Panc1 (cell line): ENCODE results near the gene PHF24. TPM values are rescaled to one million over a fixed set of nuclear protein-coding genes. Genes with fewer than 3 reads are reported as not detected.

Source experiments
- ATAC-seq: fragments of 200-7000 bp; cut with Tn5 transposase; 2 replicates; pipeline ENCODE4 v1.9.1; 2020; ENCODE audit warnings: mild to moderate bottlenecking, moderate library complexity
- BruUV-seq: library from RNA; stranded (reverse); fragments of 400-500 nt; replicated peaks from 2 replicates; lab custom pipeline; 2021; lab: Mats Ljungman, UMichigan
- CTCF ChIA-PET: fragments of 300-600 bp; sonication (Branson Sonifier 250); formaldehyde crosslinking; loops from one replicate; lab custom pipeline; 2022; ENCODE audit warnings: antibody characterized with exemption; lab: Charles Lee
- POLR2A ChIA-PET: fragments of 300-600 bp; sonication (Branson Sonifier 250); formaldehyde crosslinking; loops from one replicate; lab custom pipeline; 2022; ENCODE audit warnings: antibody characterized with exemption; lab: Charles Lee
- DNase-seq: peaks from one replicate; pipeline ENCODE4 v3.0.0-alpha.2; 2010; ENCODE audit warnings: low read depth, low spot score
- H3K27ac ChIP-seq: 2 replicates; pipeline ENCODE4 v1.5.1; 2011; ENCODE audit warnings: mild to moderate bottlenecking, low read length, inconsistent platforms
- H3K27me3 ChIP-seq: fragments of 200-500 bp; sonication (Bioruptor generic); 2 replicates; pipeline ENCODE4 v1.6.0; 2014; ENCODE audit warnings: low read length, inconsistent platforms; ENCODE audit not compliant: control insufficient read depth, insufficient read depth
- H3K36me3 ChIP-seq: fragments of 200-500 bp; sonication (Bioruptor generic); 2 replicates; pipeline ENCODE4 v1.5.1; 2014; ENCODE audit warnings: inconsistent platforms, mild to moderate bottlenecking, low read length, moderate library complexity; ENCODE audit not compliant: control insufficient read depth, insufficient read depth
- H3K4me1 ChIP-seq: 2 replicates; pipeline ENCODE4 v1.5.1; 2011; ENCODE audit warnings: inconsistent platforms, mild to moderate bottlenecking, low read length, moderate library complexity; ENCODE audit not compliant: control insufficient read depth, insufficient read depth
- H3K4me3 ChIP-seq, 2 experiments: 2 replicates each; pipeline ENCODE4 v1.5.1; 2011 to 2012; ENCODE audit warnings: low read depth in 2 of 2, low read length in 2 of 2, mild to moderate bottlenecking in 2 of 2, inconsistent platforms in 1 of 2, moderate library complexity in 1 of 2
- H3K9me3 ChIP-seq: fragments of 200-500 bp; sonication (Bioruptor generic); 2 replicates; pipeline ENCODE4 v1.5.1; 2014; ENCODE audit warnings: low read depth, mild to moderate bottlenecking, inconsistent platforms, low read length, moderate library complexity; ENCODE audit not compliant: control insufficient read depth, insufficient read depth
- POLR2AphosphoS5 ChIP-seq: IDR thresholded peaks from 2 replicates; pipeline ENCODE4 v1.6.1; 2012; ENCODE audit warnings: mild to moderate bottlenecking, low read depth, low read length, moderate library complexity
- REST ChIP-seq, 2 experiments: IDR thresholded peaks; 2 replicates each; pipeline ENCODE4 v1.6.1; 2011 to 2012; ENCODE audit warnings: low read depth in 2 of 2, control low read depth in 1 of 2, low read length in 1 of 2, mild to moderate bottlenecking in 1 of 2, moderate library complexity in 1 of 2; ENCODE audit not compliant: insufficient read depth in 1 of 2
- SIN3A ChIP-seq: IDR thresholded peaks from 2 replicates; pipeline ENCODE4 v1.6.1; 2012; ENCODE audit warnings: low read depth, mild to moderate bottlenecking, low read length, moderate library complexity, borderline replicate concordance; ENCODE audit not compliant: insufficient read depth
- TCF7L2 ChIP-seq: IDR thresholded peaks from 2 replicates; pipeline ENCODE4 v1.6.1; 2011; ENCODE audit warnings: mild to moderate bottlenecking, low read depth, low read length, inconsistent platforms
- in situ Hi-C: cut with HindIII; loops from 2 replicates; pipeline ENCODE4 v1.10.0; 2016; ENCODE audit warnings: low sequenced_read_pairs, low pct_unique_long_range_greater_than_20kb
- intact Hi-C: fragments of 100-400 bp; cut with micrococcal nuclease; formaldehyde crosslinking; loops from one replicate; pipeline ENCODE4 v1.10.0; 2022; ENCODE audit not compliant: unreplicated experiment
- total RNA-seq: library from RNA; stranded (reverse); gene quantifications from one replicate; pipeline ENCODE4 v1.2.1, GENCODE V29; 2021; ENCODE audit not compliant: unreplicated experiment
- TF ChIP-seq, protein P1 (sequence below): fragments of 450-650 bp; IDR thresholded peaks from 2 replicates; pipeline ENCODE4 v1.5.1; 2017; ENCODE audit warnings: mild to moderate bottlenecking

PHF24 gene
- total RNA-seq, 1 experiment from 2014 or later = 0.08 TPM

DNA sequence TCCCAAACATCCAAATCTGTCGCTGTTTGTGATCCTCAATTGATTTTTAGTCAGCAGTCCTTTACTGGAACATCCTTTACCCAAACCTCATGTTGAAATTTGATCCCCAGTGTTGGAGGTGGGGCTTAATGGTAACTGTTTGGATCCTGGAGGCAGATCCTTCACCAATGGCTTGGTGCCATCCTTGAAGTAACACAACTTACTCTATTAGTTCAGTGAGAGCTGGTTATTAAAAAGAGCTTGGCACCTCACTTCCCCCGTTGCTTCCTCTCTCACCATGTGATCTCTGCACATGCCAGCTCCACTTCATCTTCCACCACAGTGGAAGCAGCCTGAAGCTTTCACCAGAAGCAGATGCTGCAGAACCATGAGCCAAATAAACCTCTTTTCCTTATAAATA lies 71.8 kb downstream of the PHF24 start:
- TF ChIP-seq, protein P1, sequence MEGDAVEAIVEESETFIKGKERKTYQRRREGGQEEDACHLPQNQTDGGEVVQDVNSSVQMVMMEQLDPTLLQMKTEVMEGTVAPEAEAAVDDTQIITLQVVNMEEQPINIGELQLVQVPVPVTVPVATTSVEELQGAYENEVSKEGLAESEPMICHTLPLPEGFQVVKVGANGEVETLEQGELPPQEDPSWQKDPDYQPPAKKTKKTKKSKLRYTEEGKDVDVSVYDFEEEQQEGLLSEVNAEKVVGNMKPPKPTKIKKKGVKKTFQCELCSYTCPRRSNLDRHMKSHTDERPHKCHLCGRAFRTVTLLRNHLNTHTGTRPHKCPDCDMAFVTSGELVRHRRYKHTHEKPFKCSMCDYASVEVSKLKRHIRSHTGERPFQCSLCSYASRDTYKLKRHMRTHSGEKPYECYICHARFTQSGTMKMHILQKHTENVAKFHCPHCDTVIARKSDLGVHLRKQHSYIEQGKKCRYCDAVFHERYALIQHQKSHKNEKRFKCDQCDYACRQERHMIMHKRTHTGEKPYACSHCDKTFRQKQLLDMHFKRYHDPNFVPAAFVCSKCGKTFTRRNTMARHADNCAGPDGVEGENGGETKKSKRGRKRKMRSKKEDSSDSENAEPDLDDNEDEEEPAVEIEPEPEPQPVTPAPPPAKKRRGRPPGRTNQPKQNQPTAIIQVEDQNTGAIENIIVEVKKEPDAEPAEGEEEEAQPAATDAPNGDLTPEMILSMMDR = no peak
- TF ChIP-seq TCF7L2 (no peak), REST (IDR thresholded peaks at IDR 0.05; ENCODE audit: insufficient read depth in 1 of 2, low read depth in 2 of 2, low read length in 1 of 2) (no peak), SIN3A (no peak), POLR2AphosphoS5 (no peak)
- Histone ChIP-seq H3K27ac (no peak overlapping the region), H3K36me3 (no peaks in the 10 kb centered on the region), H3K4me3 (no peak overlapping the region), H3K4me1 (peaks cover 12% of the 10 kb centered on the region), H3K27me3 (no peaks in the 10 kb centered on the region), H3K9me3 (no peaks in the 10 kb centered on the region)
- no peak for ATAC-seq
- POLR2A ChIA-PET = no interaction called here
- intact Hi-C loops (no loop called here), in situ Hi-C loops (no loop called here)
- CTCF ChIA-PET = no interaction called here
- DNase-seq = no peak
- BruUV-seq = no TSS peak

Other genes with a start within 250 kb of the PHF24 start
- not detected for gene CCL21, start 248.1 kb upstream of the PHF24 start, total RNA-seq
- 9.7 TPM for gene DNAJB5, start 31.5 kb downstream of the PHF24 start, total RNA-seq
- gene VCP, start 114.3 kb downstream of the PHF24 start, total RNA-seq = 472 TPM
- 73.8 TPM for gene FANCG, start 121.7 kb downstream of the PHF24 start, total RNA-seq
- 58.7 TPM for gene PIGO, start 138.3 kb downstream of the PHF24 start, total RNA-seq
- gene STOML2, start 144.8 kb downstream of the PHF24 start, total RNA-seq = 264 TPM
- gene ATOSB, start 157.6 kb downstream of the PHF24 start, total RNA-seq = 23.6 TPM
- 35.2 TPM for gene UNC13B, start 203.7 kb downstream of the PHF24 start, total RNA-seq